Hypothalamus (tissue), 51 donors: Measurements from ENCODE around the gene SREBF1.

Source experiments
- DNase-seq, 51 donors: peaks; one replicate each; lab custom pipeline; 2025; lab: John Stamatoyannopoulos, UW

Gene SREBF1

GRCh38 chr17:17842111-17842876, 5.5 kb upstream of the SREBF1 start:
- DNase-seq: no peak

GRCh38 chr17:17841601-17842025, 4.8 kb upstream of the SREBF1 start:
- peak in 12 of 51 donors; percentile 19 to 55 (median 40) for DNase-seq

- DNase-seq: peak in 27 of 51 donors; percentile 48 to 89 (median 75)
These were observed 4.2 kb upstream of the SREBF1 start for GRCh38 chr17:17840751-17841591.

- DNase-seq: peak; percentile 56 to 96 (median 88)
These were observed 3.3 kb upstream of the SREBF1 start for GRCh38 chr17:17839791-17840707.

- peak in 23 of 51 donors; percentile 23 to 72 (median 52) for DNase-seq
These were observed 1.5 kb upstream of the SREBF1 start for GRCh38 chr17:17837966-17838962.

GRCh38 chr17:17837380-17837821, 615 bp upstream of the SREBF1 start:
- DNase-seq: no peak

GRCh38 chr17:17836250-17836817, 452 bp downstream of the SREBF1 start:
- DNase-seq: peak; percentile 83 to 99 (median 98)

- DNase-seq: no peak
These were observed 1.2 kb downstream of the SREBF1 start for GRCh38 chr17:17835415-17836249.

- DNase-seq: no peak
These were observed 1.8 kb downstream of the SREBF1 start for GRCh38 chr17:17834974-17835373.

GRCh38 chr17:17833658-17834357, 3.0 kb downstream of the SREBF1 start:
- DNase-seq: no peak

GRCh38 chr17:17832032-17832363, 4.8 kb downstream of the SREBF1 start:
- no peak for DNase-seq

GRCh38 chr17:17831208-17832031, 5.4 kb downstream of the SREBF1 start:
- DNase-seq: peak in 19 of 51 donors; percentile 27 to 60 (median 43)

- DNase-seq: no peak
These were observed 6.0 kb downstream of the SREBF1 start for GRCh38 chr17:17830740-17831207.

GRCh38 chr17:17830269-17830567, 6.6 kb downstream of the SREBF1 start:
- DNase-seq: no peak

- DNase-seq: no peak
These were observed 8.8 kb downstream of the SREBF1 start for GRCh38 chr17:17827826-17828621.
